ENCODE measurements around the gene ZNF544.

Gene ZNF544

GRCh38 chr19:58228585-58229254 is at the start of gene ZNF544:
TSS of gene ZNF544 (plus strand) at chr19:58228914. CDS start at chr19:58244024, 15,110 bp downstream.
- peak; percentile 19 for DNase-seq (ENCODE audit: low read depth)

DNA sequence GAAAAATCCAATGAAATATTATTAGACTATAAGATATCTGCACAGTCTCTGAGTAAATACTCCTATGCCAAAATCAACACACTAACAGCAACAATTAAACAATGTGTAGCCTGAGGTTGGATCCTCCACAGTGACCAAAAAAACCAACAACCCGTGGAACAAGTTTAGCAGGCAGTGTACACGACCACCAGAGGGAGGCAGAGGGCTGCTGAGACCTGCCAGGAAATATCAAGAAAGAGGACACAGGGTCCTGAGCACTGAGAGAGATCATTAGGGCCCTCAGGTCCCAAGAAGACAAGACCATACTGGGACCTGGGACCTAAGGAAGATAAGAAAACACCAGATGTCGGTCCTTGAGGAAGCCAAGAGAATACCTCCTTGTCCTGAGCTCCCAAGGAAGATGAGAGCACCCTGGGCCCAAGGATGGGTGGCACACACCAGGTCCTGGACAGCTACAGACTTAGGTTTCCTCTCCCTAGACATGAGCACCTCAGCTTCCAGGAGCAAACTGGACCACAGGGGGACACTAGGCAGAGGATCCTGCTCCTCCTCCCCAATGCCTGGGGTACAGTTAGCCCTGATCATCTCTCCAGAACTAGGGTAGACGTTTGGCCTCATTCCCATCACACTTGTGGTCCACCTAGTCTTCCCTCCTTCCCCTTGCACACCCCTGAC is 46.7 kb upstream of the ZNF544 start:
- no peak for DNase-seq (ENCODE audit: low read depth)

- DNase-seq (ENCODE audit: low read depth), result no peak
These were observed 46.1 kb upstream of the ZNF544 start for GRCh38 chr19:58182577-58182988.

DNA sequence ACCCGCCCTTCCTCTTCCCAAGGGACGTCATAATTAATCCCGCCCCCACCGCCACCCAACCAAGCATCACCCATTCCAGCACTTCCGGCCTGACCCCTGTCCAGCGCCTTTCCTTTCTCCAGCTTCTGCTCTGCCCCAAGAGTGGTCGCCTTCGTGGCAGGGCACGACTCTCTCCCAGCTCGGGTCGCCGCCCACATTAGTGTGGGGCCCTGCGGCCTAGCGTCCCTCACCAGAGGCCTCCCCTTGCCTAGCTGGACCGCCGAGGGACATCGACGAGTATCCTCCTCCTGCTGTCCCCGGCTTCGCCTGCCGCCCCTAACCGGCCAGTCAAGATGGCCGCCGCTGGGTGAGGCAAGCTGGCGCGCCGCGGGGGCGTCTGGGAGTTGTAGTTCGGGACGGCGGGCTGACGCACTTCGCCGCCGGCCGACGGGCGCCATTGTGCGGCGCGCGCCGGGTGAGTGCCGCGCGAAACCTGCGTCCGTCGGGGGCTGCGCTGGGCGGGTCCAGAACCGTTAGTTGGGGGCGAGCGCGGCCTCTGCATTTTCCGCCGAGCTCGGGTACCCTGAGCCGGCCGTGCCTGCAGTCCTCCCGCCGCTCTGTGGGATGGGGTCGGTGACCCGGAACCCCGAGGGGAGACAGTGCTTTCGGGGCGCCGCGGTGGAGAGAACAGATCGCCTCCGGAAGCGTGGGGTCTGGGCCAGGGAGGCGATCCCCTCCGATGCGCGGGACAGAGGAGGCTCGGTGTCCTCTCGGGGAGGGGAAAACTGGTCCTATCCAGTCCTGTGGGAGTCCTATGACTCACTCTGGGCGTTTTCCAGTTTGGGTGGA is 45.5 kb upstream of the ZNF544 start, which contains the start of gene ZNF274:
TSS of gene ZNF274 (plus strand) at position 73 of the 828 bp plus-strand sequence. CDS start 905 bp downstream, outside the sequence.
- peak; percentile 70 for DNase-seq (ENCODE audit: low read depth)

- no peak for DNase-seq (ENCODE audit: low read depth)
These were observed 44.9 kb upstream of the ZNF544 start for GRCh38 chr19:58183817-58184215.

DNA sequence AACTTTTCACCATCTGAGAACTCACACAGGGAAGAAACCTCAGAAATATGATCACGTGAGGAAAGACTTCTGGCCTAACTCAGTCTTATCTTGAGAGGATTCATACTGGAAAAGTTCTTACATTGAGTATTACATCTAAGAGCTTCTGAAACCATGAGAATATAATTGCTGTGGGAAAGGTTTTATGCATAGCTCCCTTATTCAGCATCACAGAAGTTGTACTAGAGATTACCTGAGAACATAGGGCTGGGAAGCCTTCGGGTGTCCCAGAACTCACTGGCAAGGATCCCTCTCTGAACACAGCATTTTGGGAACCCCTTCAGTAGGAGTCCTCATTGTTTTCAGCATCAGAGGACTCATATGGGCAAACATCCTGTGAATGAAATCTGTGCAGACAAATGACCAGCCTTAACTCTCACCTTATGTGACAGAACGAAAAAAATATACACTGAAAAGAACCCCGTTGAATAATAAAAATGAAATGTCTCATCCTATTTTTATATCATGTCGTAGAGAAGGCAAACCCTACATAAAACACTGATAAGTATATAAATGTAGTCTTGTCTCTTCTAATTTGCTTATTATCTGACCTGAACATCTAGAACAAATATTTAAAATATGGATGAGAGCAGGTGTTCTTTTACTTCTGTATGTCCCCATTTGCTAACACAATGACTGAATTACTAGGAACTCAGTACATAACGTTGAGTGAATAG is 31.7 kb upstream of the ZNF544 start:
- DNase-seq (ENCODE audit: low read depth), result no peak

- no peak for DNase-seq (ENCODE audit: low read depth)
These were observed 24.8 kb upstream of the ZNF544 start for GRCh38 chr19:58203814-58204475.

DNA sequence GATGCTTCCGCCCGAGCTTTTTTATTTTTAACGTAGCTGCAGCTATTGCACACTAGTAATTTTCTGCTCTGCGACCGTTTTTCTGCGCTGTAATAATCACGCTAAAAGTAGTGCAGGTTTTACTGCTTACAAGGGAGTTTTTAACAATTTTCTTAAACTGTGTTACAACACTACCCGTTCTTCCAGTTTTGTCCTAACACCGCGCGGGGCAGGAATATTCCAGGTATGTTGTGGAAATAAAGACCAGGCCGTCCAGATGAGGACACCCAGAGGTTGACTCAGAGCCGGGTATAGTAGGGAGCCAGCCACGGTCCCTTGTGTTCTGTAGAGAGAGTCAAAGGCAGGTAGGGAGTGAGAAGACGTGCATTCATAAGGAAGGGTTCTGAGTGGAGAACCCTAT is 24.1 kb upstream of the ZNF544 start:
- DNase-seq (ENCODE audit: low read depth), result no peak

GRCh38 chr19:58209577-58209976 is 19.1 kb upstream of the ZNF544 start:
- DNase-seq (ENCODE audit: low read depth), result no peak

DNA sequence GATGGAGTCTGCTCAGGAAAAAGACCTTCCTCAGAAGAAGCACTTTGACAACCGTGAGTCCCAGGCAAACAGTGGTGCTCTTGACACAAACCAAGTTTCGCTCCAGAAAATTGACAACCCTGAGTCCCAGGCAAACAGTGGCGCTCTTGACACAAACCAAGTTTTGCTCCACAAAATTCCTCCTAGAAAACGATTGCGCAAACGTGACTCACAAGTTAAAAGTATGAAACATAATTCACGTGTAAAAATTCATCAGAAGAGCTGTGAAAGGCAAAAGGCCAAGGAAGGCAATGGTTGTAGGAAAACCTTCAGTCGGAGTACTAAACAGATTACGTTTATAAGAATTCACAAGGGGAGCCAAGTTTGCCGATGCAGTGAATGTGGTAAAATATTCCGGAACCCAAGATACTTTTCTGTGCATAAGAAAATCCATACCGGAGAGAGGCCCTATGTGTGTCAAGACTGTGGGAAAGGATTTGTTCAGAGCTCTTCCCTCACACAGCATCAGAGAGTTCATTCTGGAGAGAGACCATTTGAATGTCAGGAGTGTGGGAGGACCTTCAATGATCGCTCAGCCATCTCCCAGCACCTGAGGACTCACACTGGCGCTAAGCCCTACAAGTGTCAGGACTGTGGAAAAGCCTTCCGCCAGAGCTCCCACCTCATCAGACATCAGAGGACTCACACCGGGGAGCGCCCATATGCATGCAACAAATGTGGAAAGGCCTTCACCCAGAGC is 16.2 kb upstream of the ZNF544 start:
- no peak for DNase-seq (ENCODE audit: low read depth)

DNA sequence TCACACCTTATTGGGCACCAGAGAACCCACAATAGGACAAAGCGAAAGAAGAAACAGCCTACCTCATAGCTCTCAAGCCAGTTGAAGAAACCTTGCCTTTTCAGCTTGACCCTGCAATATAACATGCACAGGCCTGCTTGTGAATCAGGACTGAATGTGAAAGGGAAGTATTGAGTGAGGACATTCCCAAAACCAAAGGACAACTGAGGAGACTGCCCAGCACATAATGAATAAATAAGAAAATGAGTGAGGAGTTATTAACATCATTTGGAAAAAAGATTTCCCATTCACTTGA is 15.7 kb upstream of the ZNF544 start:
- DNase-seq (ENCODE audit: low read depth), result no peak

GRCh38 chr19:58217069-58217481 is 11.6 kb upstream of the ZNF544 start:
- no peak for DNase-seq (ENCODE audit: low read depth)

GRCh38 chr19:58217607-58218391 is 10.9 kb upstream of the ZNF544 start:
- DNase-seq (ENCODE audit: low read depth), result no peak

DNA sequence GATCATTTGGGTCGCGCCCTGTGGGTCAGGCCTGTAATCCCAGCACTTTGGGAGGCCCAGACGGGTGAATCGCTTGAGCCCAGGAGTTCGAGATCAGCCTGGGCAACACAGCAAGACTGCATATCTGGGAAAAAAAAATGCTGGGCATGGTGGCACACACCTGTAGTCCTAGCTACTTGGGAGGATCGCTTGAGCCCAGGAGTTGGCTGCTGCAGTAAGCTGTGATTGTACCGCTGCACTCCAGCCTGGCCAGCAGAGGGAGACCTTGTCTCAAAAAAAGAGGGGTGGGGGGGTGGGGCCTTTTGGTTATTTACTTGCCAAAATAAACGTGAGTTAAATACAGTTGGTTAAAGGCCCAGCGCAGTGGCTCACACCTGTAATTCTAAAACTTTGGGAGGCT is 9.8 kb upstream of the ZNF544 start:
- no peak for DNase-seq (ENCODE audit: low read depth)

DNA sequence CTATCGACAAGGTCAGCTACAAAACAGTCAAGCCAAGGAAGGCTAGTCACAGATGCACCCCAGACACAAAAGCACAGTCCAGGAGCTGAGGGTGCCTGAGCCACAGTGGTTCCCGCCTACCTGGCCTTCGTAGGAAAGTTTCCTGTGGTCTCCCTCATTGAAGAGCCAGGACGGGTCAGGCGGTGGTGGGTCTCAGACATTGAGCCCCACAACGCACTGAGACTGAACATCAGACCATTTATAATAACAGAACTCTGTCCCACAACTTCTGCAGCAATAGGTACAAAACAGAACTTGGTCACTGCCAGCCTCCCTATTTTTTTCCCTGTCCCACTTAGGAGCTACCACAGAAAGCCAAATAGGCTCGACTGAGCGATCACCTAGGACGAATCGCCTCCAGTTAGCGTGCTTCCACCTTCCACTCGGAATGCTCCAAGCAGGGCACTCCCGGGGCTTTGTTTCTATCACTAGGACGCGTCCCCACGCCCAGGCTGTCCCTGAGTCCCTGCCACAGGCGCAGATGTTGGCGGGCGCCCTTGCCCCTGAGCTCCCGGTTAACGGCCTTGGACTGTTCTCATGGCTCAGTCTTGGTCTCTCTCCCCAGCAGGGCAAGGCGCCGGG is 640 bp upstream of the ZNF544 start:
- DNase-seq (ENCODE audit: low read depth), result no peak

DNA sequence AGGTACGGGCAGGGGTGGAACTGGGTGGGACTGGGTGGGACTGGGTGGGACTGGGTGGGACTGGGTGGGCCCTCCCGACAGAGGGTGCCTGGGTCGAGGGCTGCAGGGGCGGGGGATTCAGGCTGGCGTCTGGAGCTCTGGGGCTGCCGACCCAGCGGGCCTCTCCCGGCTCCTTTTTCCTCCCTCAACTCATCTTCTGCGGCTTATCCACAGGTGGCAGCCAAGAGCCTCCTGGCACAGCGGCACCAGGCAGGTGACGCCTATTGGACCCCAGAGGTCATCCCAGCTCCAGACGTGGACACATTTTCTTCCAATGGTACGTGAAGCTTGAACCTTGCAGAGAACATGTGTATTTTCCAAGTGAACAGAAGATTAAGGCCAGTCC is 533 bp downstream of the ZNF544 start:
- DNase-seq (ENCODE audit: low read depth), result no peak

GRCh38 chr19:58237324-58237723 is 8.6 kb downstream of the ZNF544 start:
- no peak for DNase-seq (ENCODE audit: low read depth)

DNA sequence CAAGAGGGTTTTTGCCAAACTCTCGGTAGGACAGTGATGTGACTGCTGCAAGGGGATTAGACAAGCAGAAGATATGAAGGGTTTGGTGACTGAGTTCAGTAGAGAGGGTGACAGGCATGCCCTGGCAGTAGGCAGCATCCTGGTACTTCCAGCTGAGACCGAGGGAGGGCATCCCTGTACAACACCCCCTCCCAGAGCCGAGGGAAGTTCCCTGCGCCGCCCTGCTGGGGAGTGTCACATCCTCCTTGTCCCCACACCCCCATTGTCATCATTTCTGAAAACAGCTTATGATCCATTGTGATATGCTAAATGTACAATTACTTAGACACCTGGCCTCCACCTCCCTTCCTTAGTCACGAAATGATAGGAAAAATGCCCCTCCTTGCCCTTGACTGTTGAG is 14.6 kb downstream of the ZNF544 start:
- no peak for DNase-seq (ENCODE audit: low read depth)

DNA sequence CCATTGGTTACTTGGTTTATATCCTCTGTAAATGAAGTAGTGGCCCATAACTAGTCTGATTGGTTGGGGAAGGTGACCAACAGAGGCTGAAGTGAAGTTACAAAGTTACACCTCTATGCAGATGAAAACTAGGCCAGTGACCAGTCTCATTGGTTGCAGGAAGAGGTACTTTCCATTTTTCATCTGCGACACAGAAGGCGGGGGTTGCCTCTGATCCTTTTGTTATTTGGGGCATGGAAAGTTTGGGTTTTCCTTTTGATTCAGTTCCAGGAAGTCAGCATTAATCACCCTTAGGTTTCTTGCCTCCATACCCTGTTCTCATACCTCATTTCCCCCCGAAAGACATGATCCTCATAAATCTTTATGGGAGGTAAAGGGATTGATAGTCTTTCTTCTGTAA is 20.2 kb downstream of the ZNF544 start:
- DNase-seq (ENCODE audit: low read depth), result no peak

Measured in non-pigmented ciliary epithelial cell (primary cell).